Right atrium auricular region (tissue), 2 donors: ENCODE measurements around the gene FOXP1. TPM values are rescaled to one million over a fixed set of nuclear protein-coding genes. Genes with fewer than 3 reads are reported as not detected.

Experiments
- DNase-seq: peaks from one replicate; pipeline ENCODE4 v3.0.0-alpha.2; 2019; ENCODE audit warnings: low spot score
- H3K27ac ChIP-seq, 2 donors: fragments of 200-600 bp; sonication (generic); 1 replicate in 1 of 2; 2 replicates in 1 of 2; pipeline ENCODE4 v1.5.1; 2016 to 2019
- H3K27me3 ChIP-seq, 2 donors: fragments of 200-600 bp; sonication (generic); one replicate each; pipeline versions ENCODE4 v1.5.1 to v1.6.0; 2017 to 2019
- H3K36me3 ChIP-seq: fragments of 200-600 bp; sonication (generic); one replicate; pipeline ENCODE4 v1.5.1; 2016
- H3K4me1 ChIP-seq, 2 donors: fragments of 200-600 bp; sonication (generic); one replicate each; pipeline versions ENCODE4 v1.5.1 to v1.6.0; 2017 to 2019
- H3K4me3 ChIP-seq, 2 donors: fragments of 200-600 bp; sonication (generic); 1 replicate in 1 of 2; 2 replicates in 1 of 2; pipeline ENCODE4 v1.5.1; 2017 to 2019; ENCODE audit warnings: mild to moderate bottlenecking in 1 of 2, moderate library complexity in 1 of 2
- H3K9me3 ChIP-seq, 2 donors: fragments of 200-600 bp; sonication (generic); one replicate each; pipeline ENCODE4 v1.5.1; 2019
- CTCF ChIP-seq, 2 donors: fragments of 200-600 bp; sonication (generic); IDR thresholded peaks; one replicate each; pipeline ENCODE4 v1.5.1; 2019; ENCODE audit warnings: antibody characterized with exemption in 2 of 2
- total RNA-seq, 2 donors: library from RNA; depleted of rRNA; stranded (reverse); fragments of >200 nt; gene quantifications; one replicate each; pipeline ENCODE4 v1.1.0, GENCODE V29; 2016

FOXP1 gene
- total RNA-seq, 2 donors from 2014 or later = 39.2 to 59.0 TPM

DNA sequence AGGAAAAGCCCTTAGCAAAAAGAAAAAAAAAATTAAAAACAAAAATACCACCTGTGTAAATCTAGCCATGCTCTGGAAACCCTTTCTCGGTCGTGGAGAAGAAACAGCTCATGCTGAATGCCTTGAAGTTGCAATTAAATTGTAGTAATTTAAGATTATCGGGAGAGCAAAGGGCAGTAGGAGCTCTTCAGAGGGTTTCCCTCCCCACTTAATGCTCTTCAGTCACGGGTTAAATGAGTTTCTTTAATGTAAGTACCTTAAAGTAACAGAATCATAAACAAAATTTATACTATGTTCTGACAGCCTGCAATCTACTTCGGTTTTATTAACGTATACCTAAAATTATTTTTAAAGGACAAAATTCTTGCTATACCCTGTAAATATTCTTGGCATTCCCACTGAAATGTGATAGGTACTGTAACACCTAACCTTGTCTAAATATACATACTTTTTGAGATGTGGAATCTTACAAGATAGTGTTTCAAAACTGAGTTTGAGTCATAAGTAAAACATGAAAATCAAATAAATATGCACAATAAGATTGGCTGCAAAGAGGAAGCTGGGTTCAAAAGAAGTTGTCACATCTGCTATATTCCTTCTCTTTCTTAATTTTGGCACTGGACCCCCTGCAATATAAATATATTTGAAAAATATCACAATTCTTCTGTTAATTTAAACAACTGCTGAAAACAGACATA lies 5.3 kb downstream of the FOXP1 start:
- TF ChIP-seq CTCF (IDR thresholded peaks at IDR 0.05) = no peak
- no peaks in the 10 kb centered on the region for H3K27me3 ChIP-seq
- DNase-seq = no peak
- H3K36me3 ChIP-seq = no peaks in the 10 kb centered on the region
- peak overlapping the region in 1 of 2 donors; percentile 13 for H3K27ac ChIP-seq
- H3K4me3 ChIP-seq = no peak overlapping the region
- H3K9me3 ChIP-seq = no peaks in the 10 kb centered on the region
- peaks cover 0 to 19% of the 10 kb centered on the region in 2 donors for H3K4me1 ChIP-seq

DNA sequence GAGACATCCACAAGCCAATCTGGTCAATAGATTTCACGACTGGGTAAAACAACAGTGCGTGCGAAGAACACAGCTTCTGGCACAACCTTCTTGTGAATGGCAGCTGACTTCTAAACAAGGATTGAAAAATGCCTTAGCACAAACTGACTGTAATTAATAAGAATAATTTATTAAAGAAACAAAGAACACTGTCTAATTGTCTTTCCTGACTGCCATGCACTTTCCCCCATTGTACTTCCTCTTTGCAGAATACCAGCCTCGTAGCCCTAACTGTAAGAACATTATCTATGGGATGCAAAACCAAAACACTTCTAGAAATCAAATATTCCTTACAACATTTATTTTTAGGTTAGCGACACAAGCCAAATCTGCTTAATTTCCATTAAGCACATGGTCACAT lies 6.5 kb downstream of the FOXP1 start:
- no peaks in the 10 kb centered on the region for H3K36me3 ChIP-seq
- no peak overlapping the region for H3K4me3 ChIP-seq
- H3K9me3 ChIP-seq = no peaks in the 10 kb centered on the region
- no peak overlapping the region for H3K27ac ChIP-seq
- H3K27me3 ChIP-seq = no peaks in the 10 kb centered on the region
- TF ChIP-seq CTCF (IDR thresholded peaks at IDR 0.05) = no peak
- peaks cover 0 to 19% of the 10 kb centered on the region in 2 donors for H3K4me1 ChIP-seq
- DNase-seq = no peak

GRCh38 chr3:71575433-71575832 lies 8.1 kb downstream of the FOXP1 start:
- H3K4me3 ChIP-seq = no peak overlapping the region
- no peak for TF ChIP-seq CTCF (IDR thresholded peaks at IDR 0.05)
- H3K4me1 ChIP-seq = peaks cover 0 to 16% of the 10 kb centered on the region in 2 donors

GRCh38 chr3:71573181-71573580 lies 10.3 kb downstream of the FOXP1 start:
- peaks cover 0 to 8% of the 10 kb centered on the region in 2 donors for H3K4me1 ChIP-seq
- H3K36me3 ChIP-seq = no peaks in the 10 kb centered on the region
- H3K4me3 ChIP-seq = no peak overlapping the region
- H3K27me3 ChIP-seq = no peaks in the 10 kb centered on the region
- no peak overlapping the region for H3K27ac ChIP-seq
- no peak for DNase-seq
- H3K9me3 ChIP-seq = no peaks in the 10 kb centered on the region
- TF ChIP-seq CTCF (IDR thresholded peaks at IDR 0.05) = no peak

More at GRCh38 chr3:71575433-71575832, 8.1 kb downstream of the FOXP1 start:
- H3K36me3 ChIP-seq = no peaks in the 10 kb centered on the region
- no peak overlapping the region for H3K27ac ChIP-seq
- no peaks in the 10 kb centered on the region for H3K9me3 ChIP-seq
- no peaks in the 10 kb centered on the region for H3K27me3 ChIP-seq
- DNase-seq = no peak

DNA sequence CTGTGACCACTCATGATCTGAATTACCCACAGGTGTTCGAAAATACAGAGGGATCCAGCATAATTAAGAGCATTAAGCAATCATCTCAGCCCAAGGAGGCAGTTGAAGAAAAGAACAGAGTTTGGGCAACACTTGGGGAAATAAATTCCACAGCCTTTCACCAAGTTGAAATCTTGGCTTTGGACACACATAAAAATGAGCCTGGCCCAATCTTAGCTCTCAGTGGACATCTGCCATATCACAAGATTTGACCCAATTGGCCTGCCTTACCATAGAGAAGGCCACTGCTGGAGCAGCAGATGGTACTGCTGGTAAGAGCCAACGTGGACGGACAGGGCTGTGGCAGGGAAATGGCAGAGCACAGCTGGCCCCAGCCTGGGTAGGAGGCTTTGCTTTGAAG lies 13.0 kb downstream of the FOXP1 start:
- H3K4me3 ChIP-seq = no peak overlapping the region
- no peak for TF ChIP-seq CTCF (IDR thresholded peaks at IDR 0.05)
- H3K36me3 ChIP-seq = no peaks in the 10 kb centered on the region
- no peak overlapping the region for H3K27ac ChIP-seq
- H3K27me3 ChIP-seq = no peaks in the 10 kb centered on the region
- no peak for DNase-seq
- H3K4me1 ChIP-seq = peaks cover 0 to 8% of the 10 kb centered on the region in 2 donors
- no peaks in the 10 kb centered on the region for H3K9me3 ChIP-seq

DNA sequence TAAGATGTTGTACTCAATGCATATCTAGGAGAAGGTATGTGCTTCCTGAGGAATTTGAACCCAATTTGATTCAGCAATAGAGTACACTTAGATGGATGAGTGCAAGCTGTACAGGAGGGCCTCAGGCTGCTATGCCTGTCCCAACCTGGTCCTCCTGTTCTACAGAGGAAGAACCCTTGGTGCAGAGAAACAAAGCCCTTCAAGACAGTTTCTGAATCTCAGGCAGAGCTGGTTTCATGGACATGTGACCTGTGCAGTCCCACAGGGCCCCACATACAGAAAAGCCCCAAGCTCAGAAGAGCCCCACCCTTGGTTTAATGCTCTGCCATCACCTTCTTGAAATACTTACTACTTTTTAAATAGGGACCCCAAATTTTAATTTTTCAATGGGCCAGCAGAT lies 15.3 kb downstream of the FOXP1 start:
- H3K27ac ChIP-seq = no peak overlapping the region
- H3K27me3 ChIP-seq = no peaks in the 10 kb centered on the region
- no peaks in the 10 kb centered on the region for H3K9me3 ChIP-seq
- H3K36me3 ChIP-seq = no peaks in the 10 kb centered on the region
- no peak overlapping the region for H3K4me3 ChIP-seq
- DNase-seq = no peak
- no peak for TF ChIP-seq CTCF (IDR thresholded peaks at IDR 0.05)
- H3K4me1 ChIP-seq = peaks cover 0 to 8% of the 10 kb centered on the region in 2 donors
